Liver (tissue), 9 donors: ENCODE results near the gene IGFALS. TPM values are rescaled to one million over a fixed set of nuclear protein-coding genes. Genes with fewer than 3 reads are reported as not detected.

ENCODE experiments used
- DNase-seq: peaks from one replicate; pipeline ENCODE4 v3.0.0-alpha.2; 2017; ENCODE audit warnings: low spot score
- H3K27ac ChIP-seq, 2 donors: one replicate each; pipeline ENCODE4 v1.7.0; 2013; ENCODE audit warnings: inconsistent platforms in 2 of 2, low read length in 2 of 2, control low read depth in 1 of 2, low read depth in 1 of 2, mild to moderate bottlenecking in 1 of 2
- H3K27me3 ChIP-seq, 4 donors: one replicate each; pipeline versions ENCODE4 v1.6.1 to v1.7.0; 2013; ENCODE audit warnings: low read length in 3 of 4, inconsistent platforms in 1 of 4, mild to moderate bottlenecking in 1 of 4, moderate library complexity in 1 of 4; ENCODE audit not compliant: control insufficient read depth in 4 of 4, insufficient read depth in 4 of 4
- H3K36me3 ChIP-seq, 4 donors: one replicate each; pipeline versions ENCODE4 v1.6.1 to v1.7.0; 2013; ENCODE audit warnings: low read length in 3 of 4, mild to moderate bottlenecking in 3 of 4, low read depth in 1 of 4, moderate library complexity in 1 of 4; ENCODE audit not compliant: control insufficient read depth in 4 of 4, insufficient read depth in 3 of 4
- H3K4me1 ChIP-seq, 4 donors: one replicate each; pipeline versions ENCODE4 v1.6.1 to v1.7.0; 2013; ENCODE audit warnings: low read length in 3 of 4, mild to moderate bottlenecking in 3 of 4, moderate library complexity in 1 of 4; ENCODE audit not compliant: control insufficient read depth in 4 of 4, insufficient read depth in 4 of 4
- H3K4me3 ChIP-seq, 3 donors: one replicate each; pipeline versions ENCODE4 v1.6.1 to v1.7.0; 2013; ENCODE audit warnings: low read length in 3 of 3, control low read depth in 1 of 3, low read depth in 1 of 3, mild to moderate bottlenecking in 1 of 3
- H3K9ac ChIP-seq, 2 donors: one replicate each; pipeline ENCODE4 v1.7.0; 2013; ENCODE audit warnings: low read length in 2 of 2, mild to moderate bottlenecking in 2 of 2, moderate library complexity in 2 of 2, control low read depth in 1 of 2, low read depth in 1 of 2
- H3K9me3 ChIP-seq, 4 donors: one replicate each; pipeline versions ENCODE4 v1.6.1 to v1.7.0; 2013; ENCODE audit warnings: low read length in 3 of 4; ENCODE audit not compliant: control insufficient read depth in 4 of 4
- EGR1 ChIP-seq, 2 donors: IDR thresholded peaks; 2 replicates each; pipeline ENCODE4 v1.6.1; 2016 to 2018; ENCODE audit warnings: antibody characterized with exemption in 2 of 2, low read depth in 2 of 2
- FOXA1 ChIP-seq: IDR thresholded peaks from 2 replicates; pipeline ENCODE4 v1.6.1; 2016; ENCODE audit warnings: antibody characterized with exemption
- FOXA2 ChIP-seq: IDR thresholded peaks from 2 replicates; pipeline ENCODE4 v1.6.1; 2016; ENCODE audit warnings: antibody characterized with exemption
- GABPA ChIP-seq, 2 donors: IDR thresholded peaks in 1 of 2; conservative IDR thresholded peaks in 1 of 2; 2 replicates each; pipeline ENCODE4 v1.6.1; 2016; ENCODE audit warnings: antibody characterized with exemption in 2 of 2, mild to moderate bottlenecking in 1 of 2, moderate library complexity in 1 of 2
- HNF4A ChIP-seq, 2 donors: conservative IDR thresholded peaks; 2 replicates each; pipeline ENCODE4 v1.6.1; 2016; ENCODE audit warnings: antibody characterized with exemption in 2 of 2, mild to moderate bottlenecking in 2 of 2
- HNF4G ChIP-seq: IDR thresholded peaks from 2 replicates; pipeline ENCODE4 v1.6.1; 2016; ENCODE audit warnings: antibody characterized with exemption
- JUND ChIP-seq, 2 donors: IDR thresholded peaks; 2 replicates each; pipeline ENCODE4 v1.6.1; 2016; ENCODE audit warnings: antibody characterized with exemption in 2 of 2
- NR2F2 ChIP-seq: IDR thresholded peaks from 2 replicates; pipeline ENCODE4 v1.6.1; 2016; ENCODE audit warnings: antibody characterized with exemption
- RAD21 ChIP-seq, 2 donors: IDR thresholded peaks; 2 replicates each; pipeline ENCODE4 v1.6.1; 2016; ENCODE audit warnings: antibody characterized with exemption in 2 of 2, mild to moderate bottlenecking in 2 of 2
- RXRA ChIP-seq, 2 donors: IDR thresholded peaks; 2 replicates each; pipeline ENCODE4 v1.6.1; 2017 to 2018; ENCODE audit warnings: antibody characterized with exemption in 2 of 2, mild to moderate bottlenecking in 1 of 2
- SP1 ChIP-seq: IDR thresholded peaks from 2 replicates; pipeline ENCODE4 v1.6.1; 2018; ENCODE audit warnings: antibody characterized with exemption, mild to moderate bottlenecking
- TAF1 ChIP-seq: conservative IDR thresholded peaks from 2 replicates; pipeline ENCODE4 v1.6.1; 2016; ENCODE audit warnings: antibody characterized with exemption, mild to moderate bottlenecking
- WGBS: extraction: QIAGEN DNeasy Blood & Tissue Kit; methylation state at CpG from one replicate; pipeline ENCODE4 v1.1.7; 2013; 5-methylcytosine and 5-hydroxymethylcytosine counted together
- polyA plus RNA-seq, 2 donors: library from polyadenylated mRNA; stranded (reverse) in 1 of 2; unstranded in 1 of 2; fragments of 200-250 nt in 1 of 2; fragments of >200 nt in 1 of 2; fragmentation: Nextera tagmentation in 1 of 2; extraction: Ambion mirVana in 1 of 2; gene quantifications; one replicate each; pipeline versions ENCODE4 v1.2.1 to v1.2.3, GENCODE V29; 2013 to 2015
- total RNA-seq, 2 donors: library from RNA; depleted of rRNA; stranded (reverse); fragments of >200 nt; gene quantifications; one replicate each; pipeline ENCODE4 v1.2.3, GENCODE V29; 2014
- TF ChIP-seq, protein P1 (sequence below): IDR thresholded peaks from 2 replicates; pipeline ENCODE4 v1.6.1; 2016; ENCODE audit warnings: antibody characterized with exemption
- TF ChIP-seq, protein P2 (sequence below): IDR thresholded peaks from 2 replicates; pipeline ENCODE4 v1.6.1; 2016; ENCODE audit warnings: antibody characterized with exemption
- TF ChIP-seq, protein P3 (sequence below): IDR thresholded peaks from 2 replicates; pipeline ENCODE4 v1.6.1; 2016; ENCODE audit warnings: antibody characterized with exemption, mild to moderate bottlenecking
- TF ChIP-seq, protein P4 (sequence below): IDR thresholded peaks from 2 replicates; pipeline ENCODE4 v1.6.1; 2016; ENCODE audit warnings: antibody characterized with exemption
- donor health status: healthy.
- donor health status: healthy.
- donor health status: healthy.
- donor health status: healthy.
- donor health status: healthy.

The IGFALS gene
- total and polyA plus RNA-seq, 4 donors: 19.8 to 161 (median 68.4) TPM

DNA sequence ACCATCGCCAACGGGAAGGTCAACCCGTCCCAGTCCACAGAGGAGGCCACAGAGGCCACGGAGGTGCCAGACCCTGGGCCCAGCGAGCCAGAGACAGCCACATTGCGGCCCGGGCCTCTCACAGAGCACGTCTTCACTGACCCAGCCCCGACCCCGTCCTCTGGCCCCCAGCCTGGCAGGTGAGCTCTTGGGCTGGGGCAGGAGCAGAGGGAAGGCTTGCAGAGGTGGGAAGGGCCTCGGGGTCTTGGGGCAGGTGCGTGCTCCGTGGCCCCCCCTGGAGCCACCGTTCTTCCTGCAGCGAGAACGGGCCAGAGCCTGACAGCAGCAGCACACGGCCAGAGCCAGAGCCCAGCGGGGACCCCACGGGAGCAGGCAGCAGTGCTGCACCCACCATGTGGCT is 27.3 kb downstream of the IGFALS start:
- peaks cover 0 to 14% (median 6%) of the 10 kb centered on the region in 4 donors for H3K4me1 ChIP-seq
- TF ChIP-seq, protein P1, sequence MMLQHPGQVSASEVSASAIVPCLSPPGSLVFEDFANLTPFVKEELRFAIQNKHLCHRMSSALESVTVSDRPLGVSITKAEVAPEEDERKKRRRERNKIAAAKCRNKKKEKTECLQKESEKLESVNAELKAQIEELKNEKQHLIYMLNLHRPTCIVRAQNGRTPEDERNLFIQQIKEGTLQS: no peak
- TF ChIP-seq, protein P2, sequence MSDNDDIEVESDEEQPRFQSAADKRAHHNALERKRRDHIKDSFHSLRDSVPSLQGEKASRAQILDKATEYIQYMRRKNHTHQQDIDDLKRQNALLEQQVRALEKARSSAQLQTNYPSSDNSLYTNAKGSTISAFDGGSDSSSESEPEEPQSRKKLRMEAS: no peak
- TF ChIP-seq JUND (IDR thresholded peaks at IDR 0.05): no peak
- TF ChIP-seq RAD21 (IDR thresholded peaks at IDR 0.05): no peak
- TF ChIP-seq RXRA (IDR thresholded peaks at IDR 0.05): no peak
- H3K36me3 ChIP-seq: peaks cover 7 to 52% (median 14%) of the 10 kb centered on the region in 4 donors
- H3K27ac ChIP-seq: no peak overlapping the region
- DNase-seq: no peak
- H3K9me3 ChIP-seq: no peaks in the 10 kb centered on the region
- no peak overlapping the region for H3K4me3 ChIP-seq
- no peaks in the 10 kb centered on the region for H3K27me3 ChIP-seq
- WGBS: 96% methylated on average over 19 of the region's 19 CpGs
- no peak overlapping the region for H3K9ac ChIP-seq

DNA sequence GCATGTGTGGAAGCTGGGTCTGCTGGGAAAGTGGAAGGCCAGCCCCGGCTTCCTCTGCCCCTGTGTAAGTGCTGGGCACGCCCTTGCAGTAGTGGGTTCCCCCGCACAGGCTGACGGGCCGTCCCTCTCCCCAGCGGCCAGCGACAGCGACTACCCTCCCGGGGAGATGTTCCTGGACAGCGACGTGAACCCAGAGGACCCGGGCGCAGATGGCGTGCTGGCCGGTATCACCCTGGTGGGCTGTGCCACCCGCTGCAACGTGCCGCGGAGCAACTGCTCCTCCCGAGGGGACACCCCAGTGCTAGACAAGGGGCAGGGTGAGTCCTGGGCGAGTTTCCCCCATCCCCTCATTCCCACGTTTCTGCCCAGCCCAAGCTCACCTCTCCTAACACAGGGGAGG is 27.7 kb downstream of the IGFALS start:
- no peak overlapping the region for H3K9ac ChIP-seq
- no peak overlapping the region for H3K27ac ChIP-seq
- TF ChIP-seq JUND (IDR thresholded peaks at IDR 0.05) (no peak), SP1 (no peak), TAF1 (no peak), RXRA (IDR thresholded peaks at IDR 0.05) (no peak), GABPA (IDR thresholded peaks at IDR 0.05 in 1 of 2, conservative IDR thresholded peaks at IDR 0.05 in 1 of 2) (no peak), RAD21 (IDR thresholded peaks at IDR 0.05) (no peak), HNF4G (no peak), EGR1 (IDR thresholded peaks at IDR 0.05; ENCODE audit: low read depth in 2 of 2) (no peak), FOXA2 (no peak), NR2F2 (no peak), FOXA1 (no peak), HNF4A (conservative IDR thresholded peaks at IDR 0.05) (no peak)
- TF ChIP-seq, protein P3, sequence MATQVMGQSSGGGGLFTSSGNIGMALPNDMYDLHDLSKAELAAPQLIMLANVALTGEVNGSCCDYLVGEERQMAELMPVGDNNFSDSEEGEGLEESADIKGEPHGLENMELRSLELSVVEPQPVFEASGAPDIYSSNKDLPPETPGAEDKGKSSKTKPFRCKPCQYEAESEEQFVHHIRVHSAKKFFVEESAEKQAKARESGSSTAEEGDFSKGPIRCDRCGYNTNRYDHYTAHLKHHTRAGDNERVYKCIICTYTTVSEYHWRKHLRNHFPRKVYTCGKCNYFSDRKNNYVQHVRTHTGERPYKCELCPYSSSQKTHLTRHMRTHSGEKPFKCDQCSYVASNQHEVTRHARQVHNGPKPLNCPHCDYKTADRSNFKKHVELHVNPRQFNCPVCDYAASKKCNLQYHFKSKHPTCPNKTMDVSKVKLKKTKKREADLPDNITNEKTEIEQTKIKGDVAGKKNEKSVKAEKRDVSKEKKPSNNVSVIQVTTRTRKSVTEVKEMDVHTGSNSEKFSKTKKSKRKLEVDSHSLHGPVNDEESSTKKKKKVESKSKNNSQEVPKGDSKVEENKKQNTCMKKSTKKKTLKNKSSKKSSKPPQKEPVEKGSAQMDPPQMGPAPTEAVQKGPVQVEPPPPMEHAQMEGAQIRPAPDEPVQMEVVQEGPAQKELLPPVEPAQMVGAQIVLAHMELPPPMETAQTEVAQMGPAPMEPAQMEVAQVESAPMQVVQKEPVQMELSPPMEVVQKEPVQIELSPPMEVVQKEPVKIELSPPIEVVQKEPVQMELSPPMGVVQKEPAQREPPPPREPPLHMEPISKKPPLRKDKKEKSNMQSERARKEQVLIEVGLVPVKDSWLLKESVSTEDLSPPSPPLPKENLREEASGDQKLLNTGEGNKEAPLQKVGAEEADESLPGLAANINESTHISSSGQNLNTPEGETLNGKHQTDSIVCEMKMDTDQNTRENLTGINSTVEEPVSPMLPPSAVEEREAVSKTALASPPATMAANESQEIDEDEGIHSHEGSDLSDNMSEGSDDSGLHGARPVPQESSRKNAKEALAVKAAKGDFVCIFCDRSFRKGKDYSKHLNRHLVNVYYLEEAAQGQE: no peak
- TF ChIP-seq, protein P1: no peak
- TF ChIP-seq, protein P2: no peak
- TF ChIP-seq, protein P4, sequence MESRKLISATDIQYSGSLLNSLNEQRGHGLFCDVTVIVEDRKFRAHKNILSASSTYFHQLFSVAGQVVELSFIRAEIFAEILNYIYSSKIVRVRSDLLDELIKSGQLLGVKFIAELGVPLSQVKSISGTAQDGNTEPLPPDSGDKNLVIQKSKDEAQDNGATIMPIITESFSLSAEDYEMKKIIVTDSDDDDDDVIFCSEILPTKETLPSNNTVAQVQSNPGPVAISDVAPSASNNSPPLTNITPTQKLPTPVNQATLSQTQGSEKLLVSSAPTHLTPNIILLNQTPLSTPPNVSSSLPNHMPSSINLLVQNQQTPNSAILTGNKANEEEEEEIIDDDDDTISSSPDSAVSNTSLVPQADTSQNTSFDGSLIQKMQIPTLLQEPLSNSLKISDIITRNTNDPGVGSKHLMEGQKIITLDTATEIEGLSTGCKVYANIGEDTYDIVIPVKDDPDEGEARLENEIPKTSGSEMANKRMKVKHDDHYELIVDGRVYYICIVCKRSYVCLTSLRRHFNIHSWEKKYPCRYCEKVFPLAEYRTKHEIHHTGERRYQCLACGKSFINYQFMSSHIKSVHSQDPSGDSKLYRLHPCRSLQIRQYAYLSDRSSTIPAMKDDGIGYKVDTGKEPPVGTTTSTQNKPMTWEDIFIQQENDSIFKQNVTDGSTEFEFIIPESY: no peak
- H3K4me3 ChIP-seq: no peak overlapping the region
- no peak for DNase-seq
- no peaks in the 10 kb centered on the region for H3K9me3 ChIP-seq
- peaks cover 0 to 14% (median 6%) of the 10 kb centered on the region in 4 donors for H3K4me1 ChIP-seq
- 94% methylated on average over 22 of the region's 22 CpGs for WGBS
- H3K36me3 ChIP-seq: peaks cover 7 to 56% (median 14%) of the 10 kb centered on the region in 4 donors
- no peaks in the 10 kb centered on the region for H3K27me3 ChIP-seq
